ENCODE measurements around the gene CHCHD5.
"Not testable (repeated sequence)": the region's sequence is repeated elsewhere in the genome, so short reads cannot be mapped to it uniquely, and the experiment has no call there.

Gene CHCHD5

GRCh38 chr2:112591413-112591812 lies 7.0 kb downstream of the CHCHD5 start:
- no peak for DNase-seq

GRCh38 chr2:112593736-112594135 lies 9.3 kb downstream of the CHCHD5 start:
- no peak for DNase-seq

GRCh38 chr2:112597537-112598322 lies 13.3 kb downstream of the CHCHD5 start:
- no peak for DNase-seq

GRCh38 chr2:112600634-112601033 lies 16.2 kb downstream of the CHCHD5 start:
- DNase-seq, result no peak

- no peak for DNase-seq
Measured at GRCh38 chr2:112601754-112602153, 17.3 kb downstream of the CHCHD5 start.

- DNase-seq, result no peak
Measured at GRCh38 chr2:112602917-112603316, 18.5 kb downstream of the CHCHD5 start.

GRCh38 chr2:112603731-112604130 lies 19.3 kb downstream of the CHCHD5 start:
- DNase-seq, result no peak

GRCh38 chr2:112604952-112605351 lies 20.5 kb downstream of the CHCHD5 start:
- no peak for DNase-seq

- no peak for DNase-seq
Measured at GRCh38 chr2:112605926-112606325, 21.5 kb downstream of the CHCHD5 start.

GRCh38 chr2:112606547-112606946 lies 22.1 kb downstream of the CHCHD5 start:
- DNase-seq, result no peak

GRCh38 chr2:112607680-112608438 lies 23.4 kb downstream of the CHCHD5 start:
- no peak for DNase-seq

- not testable (repeated sequence) for DNase-seq
Measured at GRCh38 chr2:112609320-112609719, 24.9 kb downstream of the CHCHD5 start.

GRCh38 chr2:112612283-112612682 lies 27.9 kb downstream of the CHCHD5 start:
- DNase-seq, result not testable (repeated sequence)

- DNase-seq, result no peak
Measured at GRCh38 chr2:112614201-112614840, 29.9 kb downstream of the CHCHD5 start.

GRCh38 chr2:112615051-112615450 lies 30.6 kb downstream of the CHCHD5 start:
- DNase-seq, result no peak

- DNase-seq, result not testable (repeated sequence)
Measured at GRCh38 chr2:112615798-112616197, 31.4 kb downstream of the CHCHD5 start.

- no peak for DNase-seq
Measured at GRCh38 chr2:112618383-112618782, 34.0 kb downstream of the CHCHD5 start.

- DNase-seq, result no peak
Measured at GRCh38 chr2:112621790-112622527, 37.5 kb downstream of the CHCHD5 start.

GRCh38 chr2:112622528-112622849 lies 38.1 kb downstream of the CHCHD5 start:
- no peak for DNase-seq

- DNase-seq, result no peak
Measured at GRCh38 chr2:112623913-112624777, 39.7 kb downstream of the CHCHD5 start.

GRCh38 chr2:112625474-112626114 lies 41.2 kb downstream of the CHCHD5 start:
- no peak for DNase-seq
